Trophoblast cell (in vitro differentiated cells and primary cell): ENCODE results near the gene VHLL.
"Not testable (repeated sequence)": the region's sequence is repeated elsewhere in the genome, so short reads cannot be mapped to it uniquely, and the experiment has no call there.

Experiments used
- DNase-seq, 2 donors: peaks; one replicate each; pipeline ENCODE4 v3.0.0-alpha.2; 2016
- H2AFZ ChIP-seq: 2 replicates; pipeline ENCODE4 v1.6.1; 2013; ENCODE audit warnings: low read length, moderate library complexity, mild to moderate bottlenecking; ENCODE audit not compliant: insufficient read depth, poor library complexity
- H2AK5ac ChIP-seq: 2 replicates; pipeline ENCODE4 v1.6.1; 2013; ENCODE audit warnings: mild to moderate bottlenecking, low read length
- H2BK120ac ChIP-seq: 2 replicates; pipeline ENCODE4 v1.6.1; 2013; ENCODE audit warnings: low read length, mild to moderate bottlenecking, moderate library complexity; ENCODE audit not compliant: insufficient read depth, poor library complexity
- H2BK12ac ChIP-seq: 2 replicates; pipeline ENCODE4 v1.6.1; 2013; ENCODE audit warnings: mild to moderate bottlenecking, low read length, moderate library complexity
- H2BK5ac ChIP-seq: 2 replicates; pipeline ENCODE4 v1.6.1; 2013; ENCODE audit warnings: low read length, low read depth, moderate library complexity, mild to moderate bottlenecking; ENCODE audit not compliant: poor library complexity
- H3K14ac ChIP-seq: 2 replicates; pipeline ENCODE4 v1.6.1; 2013; ENCODE audit warnings: mild to moderate bottlenecking, low read length
- H3K18ac ChIP-seq: 2 replicates; pipeline ENCODE4 v1.6.1; 2013; ENCODE audit warnings: mild to moderate bottlenecking, low read length
- H3K23ac ChIP-seq: 2 replicates; pipeline ENCODE4 v1.6.1; 2013; ENCODE audit warnings: low read length
- H3K27ac ChIP-seq: 2 replicates; pipeline ENCODE4 v1.5.1; 2013; ENCODE audit warnings: low read depth, mild to moderate bottlenecking, inconsistent platforms, low read length, moderate library complexity
- H3K27me3 ChIP-seq: 2 replicates; pipeline ENCODE4 v1.6.1; 2013; ENCODE audit warnings: inconsistent platforms, mild to moderate bottlenecking, low read length, moderate library complexity; ENCODE audit not compliant: insufficient read depth
- H3K36me3 ChIP-seq, 2 experiments: 1 replicate in 1 of 2; 2 replicates in 1 of 2; pipeline ENCODE4 v1.6.1; 2013; ENCODE audit warnings: low read length in 2 of 2, mild to moderate bottlenecking in 2 of 2, moderate library complexity in 1 of 2; ENCODE audit not compliant: insufficient read depth in 2 of 2, control insufficient read depth in 1 of 2
- H3K4ac ChIP-seq: 2 replicates; pipeline ENCODE4 v1.6.1; 2013; ENCODE audit warnings: low read depth, mild to moderate bottlenecking, low read length, moderate library complexity
- H3K4me1 ChIP-seq, 2 experiments: 1 replicate in 1 of 2; 2 replicates in 1 of 2; pipeline ENCODE4 v1.6.1; 2013; ENCODE audit warnings: low read length in 2 of 2, mild to moderate bottlenecking in 2 of 2, moderate library complexity in 1 of 2; ENCODE audit not compliant: insufficient read depth in 2 of 2, control insufficient read depth in 1 of 2
- H3K4me2 ChIP-seq: 2 replicates; pipeline ENCODE4 v1.6.1; 2013; ENCODE audit warnings: inconsistent platforms, mild to moderate bottlenecking, low read length, moderate library complexity
- H3K4me3 ChIP-seq: 2 replicates; pipeline ENCODE4 v1.5.1; 2013; ENCODE audit warnings: mild to moderate bottlenecking, low read depth, low read length, inconsistent platforms
- H3K79me1 ChIP-seq: one replicate; pipeline ENCODE4 v1.6.1; 2013; ENCODE audit warnings: low read length
- H3K79me2 ChIP-seq: 2 replicates; pipeline ENCODE4 v1.6.1; 2013; ENCODE audit warnings: low read length, mild to moderate bottlenecking; ENCODE audit not compliant: control insufficient read depth, insufficient read depth, poor library complexity
- H3K9ac ChIP-seq: 2 replicates; pipeline ENCODE4 v1.6.1; 2013; ENCODE audit warnings: mild to moderate bottlenecking, low read length
- H3K9me3 ChIP-seq: 2 replicates; pipeline ENCODE4 v1.6.1; 2013; ENCODE audit warnings: low read depth, mild to moderate bottlenecking, control low read depth, inconsistent platforms, low read length; ENCODE audit not compliant: insufficient read depth
- H4K12ac ChIP-seq: 2 replicates; pipeline ENCODE4 v1.6.1; 2013; ENCODE audit warnings: low read depth, mild to moderate bottlenecking, low read length, moderate library complexity
- H4K8ac ChIP-seq: 2 replicates; pipeline ENCODE4 v1.6.1; 2013; ENCODE audit warnings: low read depth, mild to moderate bottlenecking, low read length, moderate library complexity
- H4K91ac ChIP-seq: one replicate; pipeline ENCODE4 v1.6.1; 2013; ENCODE audit warnings: low read depth, mild to moderate bottlenecking, low read length, moderate library complexity
- WGBS: extraction: QIAGEN DNeasy Blood & Tissue Kit; methylation state at CpG from one replicate; pipeline ENCODE4 v1.1.7; 2013; ENCODE audit warnings: missing lambda C conversion rate; ENCODE audit not compliant: insufficient read length, insufficient coverage; ENCODE audit errors: extremely low coverage; 5-methylcytosine and 5-hydroxymethylcytosine counted together

Gene VHLL

GRCh38 chr1:156337052-156337887 lies 38.2 kb upstream of the VHLL start:
- Histone ChIP-seq H3K79me1 (peaks cover 5% of the 10 kb centered on the region), H3K27me3 (no peaks in the 10 kb centered on the region), H4K8ac (peak overlapping the region; percentile 91), H2BK5ac (no peak overlapping the region), H4K12ac (peak overlapping the region; percentile 22), H3K79me2 (peaks cover 9% of the 10 kb centered on the region), H3K23ac (no peak overlapping the region), H2AK5ac (no peak overlapping the region), H3K4ac (peak overlapping the region; percentile 97), H4K91ac (peak overlapping the region; percentile 75), H3K14ac (peak overlapping the region; percentile 83), H2BK12ac (no peak overlapping the region), H3K27ac (no peak overlapping the region), H3K18ac (no peak overlapping the region), H3K9me3 (no peaks in the 10 kb centered on the region), H2AFZ (peak overlapping the region; percentile 81), H3K4me2 (peak overlapping the region; percentile 88), H2BK120ac (peak overlapping the region; percentile 54), H3K4me1 (peaks cover 3 to 4% of the 10 kb centered on the region in 2 experiments), H3K9ac (peak overlapping the region; percentile 96), H3K4me3 (peak overlapping the region; percentile 92), H3K36me3 (peaks cover 9 to 20% of the 10 kb centered on the region in 2 experiments)
- WGBS = no CpG with 5 or more reads among the region's 34 CpGs
- peak in 1 of 2 donors; percentile 10 for DNase-seq

GRCh38 chr1:156336242-156336641 lies 37.1 kb upstream of the VHLL start:
- H3K36me3 ChIP-seq = peaks cover 17 to 28% of the 10 kb centered on the region in 2 experiments
- H2BK120ac ChIP-seq = no peak overlapping the region
- H2AFZ ChIP-seq = no peak overlapping the region
- peaks cover 3 to 4% of the 10 kb centered on the region in 2 experiments for H3K4me1 ChIP-seq
- no peak overlapping the region for H4K8ac ChIP-seq
- peaks cover 5% of the 10 kb centered on the region for H3K79me1 ChIP-seq
- WGBS = no CpG with 5 or more reads among the region's 4 CpGs
- no peak overlapping the region for H3K9ac ChIP-seq
- H4K12ac ChIP-seq = no peak overlapping the region
- no peak overlapping the region for H3K23ac ChIP-seq
- peak overlapping the region; percentile 88 for H3K4me2 ChIP-seq
- no peak overlapping the region for H2BK5ac ChIP-seq
- H3K18ac ChIP-seq = no peak overlapping the region
- H3K4me3 ChIP-seq = no peak overlapping the region
- H3K9me3 ChIP-seq = no peaks in the 10 kb centered on the region
- no peaks in the 10 kb centered on the region for H3K27me3 ChIP-seq
- no peak overlapping the region for H3K14ac ChIP-seq
- DNase-seq = no peak
- peak overlapping the region; percentile 3 for H3K4ac ChIP-seq
- peaks cover 9% of the 10 kb centered on the region for H3K79me2 ChIP-seq
- H2BK12ac ChIP-seq = no peak overlapping the region
- H4K91ac ChIP-seq = no peak overlapping the region
- no peak overlapping the region for H2AK5ac ChIP-seq
- H3K27ac ChIP-seq = no peak overlapping the region

GRCh38 chr1:156323179-156323578 lies 24.1 kb upstream of the VHLL start:
- not testable (repeated sequence) for H3K27me3 ChIP-seq, H3K4ac ChIP-seq, H2AK5ac ChIP-seq, H3K27ac ChIP-seq, H2BK12ac ChIP-seq, H3K79me1 ChIP-seq, H3K4me1 ChIP-seq, H2BK5ac ChIP-seq, H3K18ac ChIP-seq, DNase-seq, H3K4me3 ChIP-seq, H3K4me2 ChIP-seq, H4K91ac ChIP-seq, H4K12ac ChIP-seq, H4K8ac ChIP-seq, H3K23ac ChIP-seq, H2BK120ac ChIP-seq, H3K9me3 ChIP-seq, H3K14ac ChIP-seq, H3K9ac ChIP-seq, H3K79me2 ChIP-seq, H2AFZ ChIP-seq
- WGBS = no CpG with 5 or more reads among the region's 9 CpGs
- H3K36me3 ChIP-seq = peaks cover 57% of the 10 kb centered on the region in 2 experiments

GRCh38 chr1:156320560-156320959 lies 21.5 kb upstream of the VHLL start:
- Histone ChIP-seq H3K14ac (no peak overlapping the region), H3K4ac (no peak overlapping the region), H3K27me3 (no peaks in the 10 kb centered on the region), H4K91ac (no peak overlapping the region), H2BK12ac (no peak overlapping the region), H3K9ac (no peak overlapping the region), H4K8ac (no peak overlapping the region), H3K27ac (no peak overlapping the region), H3K4me1 (no peaks in the 10 kb centered on the region), H3K18ac (no peak overlapping the region), H3K23ac (no peak overlapping the region), H2BK120ac (no peak overlapping the region), H3K4me3 (no peak overlapping the region), H2BK5ac (no peak overlapping the region), H2AFZ (no peak overlapping the region), H3K9me3 (no peaks in the 10 kb centered on the region), H3K79me1 (no peaks in the 10 kb centered on the region), H3K4me2 (no peak overlapping the region), H3K36me3 (peaks cover 55 to 72% of the 10 kb centered on the region in 2 experiments), H2AK5ac (no peak overlapping the region), H3K79me2 (no peaks in the 10 kb centered on the region), H4K12ac (no peak overlapping the region)
- no CpG with 5 or more reads among the region's 3 CpGs for WGBS
- peak; percentile 7 to 38 for DNase-seq
